GM04504 (cell line): Measurements from ENCODE around the gene CCDC57.

Experiments used
- DNase-seq: peaks from one replicate; pipeline ENCODE4 v3.0.0-alpha.2; 2012; ENCODE audit warnings: low read depth

CCDC57 gene

DNA sequence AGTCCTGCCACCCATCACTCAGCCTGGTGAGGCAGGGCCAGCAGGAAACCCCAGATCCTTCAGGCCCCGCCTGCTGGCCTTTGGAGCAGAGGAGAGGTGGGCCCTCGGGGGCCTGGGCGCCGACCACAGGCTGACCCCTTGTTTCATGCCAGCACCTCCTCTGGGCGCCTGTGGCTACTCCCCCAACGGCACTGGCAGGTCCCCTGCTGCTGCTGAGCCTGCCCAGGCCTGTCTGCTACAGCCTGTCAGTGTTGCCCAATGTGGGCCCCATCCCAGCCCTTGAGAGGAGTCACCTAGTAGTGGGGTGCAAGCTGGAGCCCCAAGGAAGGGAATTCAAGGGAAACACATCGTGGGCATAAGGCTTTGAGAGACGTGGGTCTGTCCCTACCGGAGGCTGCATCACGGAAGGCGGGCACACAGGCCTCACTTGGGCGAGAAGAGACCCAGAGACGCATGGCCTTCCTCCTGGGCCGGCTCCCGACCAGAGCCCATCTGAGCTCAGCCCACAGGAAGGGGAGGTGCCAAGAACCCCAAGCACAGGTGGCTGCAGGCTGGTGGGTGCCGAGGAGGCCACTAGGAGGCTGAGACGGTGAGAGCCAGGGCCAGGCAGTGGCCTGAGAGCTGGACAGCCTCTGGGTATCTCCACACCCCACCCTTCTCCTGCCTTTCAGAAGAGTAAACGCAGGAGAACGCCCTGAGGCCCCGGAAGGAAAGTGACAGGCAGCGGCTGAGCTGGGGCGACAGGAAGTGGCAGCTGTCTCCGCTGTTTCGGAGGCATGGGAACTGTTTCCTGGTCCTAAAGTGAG is 106.6 kb downstream of the CCDC57 start:
- no peak for DNase-seq

DNA sequence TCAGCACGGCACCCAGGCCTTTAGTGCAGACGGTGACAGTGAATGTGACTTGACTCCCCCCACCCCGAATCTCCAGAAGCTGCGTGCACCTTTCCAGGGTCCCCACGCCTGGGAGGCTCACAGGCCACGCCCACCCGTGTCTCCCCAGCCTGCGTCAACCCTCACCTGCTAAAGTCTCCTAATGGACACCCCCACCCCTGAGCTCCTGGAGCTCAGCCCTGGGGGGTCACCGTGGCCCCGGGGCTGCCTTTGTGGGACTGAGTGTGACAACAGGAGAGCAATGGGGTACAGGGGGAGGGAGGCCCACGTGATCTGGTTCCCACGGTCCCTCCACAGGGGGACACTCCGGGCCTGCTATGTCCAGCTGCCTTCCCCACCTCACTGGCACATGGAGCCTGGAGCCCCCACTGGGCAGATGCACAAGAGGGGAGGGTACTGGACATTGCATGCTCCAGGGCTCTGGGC is 107.2 kb downstream of the CCDC57 start:
- no peak for DNase-seq

DNA sequence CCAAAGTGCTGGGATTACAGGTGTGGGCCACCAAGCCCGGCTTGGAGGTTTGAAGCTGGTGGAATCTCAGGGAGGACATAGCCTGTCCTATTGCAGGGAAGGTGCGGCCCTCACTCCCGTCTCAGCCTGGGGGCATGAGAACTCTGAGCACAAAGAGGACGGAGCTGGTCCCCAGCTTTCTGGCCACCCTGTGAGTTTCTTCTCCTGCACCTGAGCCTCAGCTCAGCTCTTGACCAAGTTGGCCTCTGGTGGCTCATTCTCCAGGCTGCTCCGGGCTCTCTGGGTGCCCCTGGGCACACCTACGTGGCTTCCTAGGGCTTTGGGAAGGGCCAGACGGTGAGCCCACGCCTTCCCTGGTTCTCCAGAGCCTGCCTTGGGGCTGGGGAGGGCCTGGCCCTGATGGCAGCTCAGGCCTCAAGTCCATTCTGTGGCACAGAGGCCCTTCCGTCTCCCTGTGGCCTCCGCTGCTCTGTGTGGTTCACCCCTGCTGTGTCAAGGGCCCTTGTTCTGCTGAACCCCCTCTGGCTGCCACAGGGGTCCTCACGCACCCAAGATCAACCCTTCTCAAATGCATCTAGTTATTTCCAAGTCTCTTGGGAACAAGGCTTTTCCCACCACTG is 107.7 kb downstream of the CCDC57 start:
- no peak for DNase-seq

DNA sequence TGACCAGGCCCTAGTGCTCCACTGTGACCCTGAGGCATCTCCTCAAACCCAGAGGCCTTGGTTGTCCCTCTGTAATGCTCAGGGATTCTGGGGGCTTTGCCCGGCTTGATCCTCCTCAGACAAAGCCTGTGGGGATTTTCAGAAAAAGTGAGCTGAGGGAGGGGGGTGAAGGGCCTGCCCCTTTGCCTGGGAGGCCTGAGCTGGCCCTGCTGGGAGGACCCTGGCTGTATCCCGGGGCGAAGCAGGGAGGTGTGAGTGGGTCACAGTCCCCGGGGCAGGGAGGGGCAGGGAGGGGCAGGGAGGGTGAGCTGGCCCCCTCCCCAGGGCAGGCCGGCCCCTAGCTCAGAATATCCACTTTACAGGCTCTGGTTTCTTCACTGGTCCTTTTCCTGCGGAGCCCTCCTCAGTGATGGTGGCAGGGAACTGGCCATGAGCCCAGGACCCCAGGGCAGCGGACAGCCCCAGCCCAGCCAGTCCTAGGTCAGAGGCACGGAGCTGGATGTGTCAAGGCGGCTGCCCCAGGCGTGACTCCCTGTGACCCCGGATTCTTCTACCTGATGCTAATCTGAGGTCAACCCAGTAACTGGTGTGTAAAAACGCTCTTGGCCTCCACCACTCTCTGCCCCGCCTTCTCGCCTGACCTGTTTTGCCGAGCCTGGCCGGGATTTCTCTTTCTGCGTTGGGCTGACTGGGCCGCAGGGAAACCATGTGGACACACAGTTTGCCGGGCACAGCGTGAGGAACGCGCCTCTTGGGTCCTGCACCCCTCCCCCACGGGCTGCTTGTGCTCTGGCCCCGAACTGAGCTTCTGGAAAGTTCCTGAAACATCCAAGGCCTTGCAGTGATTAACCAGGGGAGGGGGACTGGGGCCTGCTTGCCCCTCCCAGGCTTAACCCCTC is 108.8 kb downstream of the CCDC57 start:
- DNase-seq, result no peak

DNA sequence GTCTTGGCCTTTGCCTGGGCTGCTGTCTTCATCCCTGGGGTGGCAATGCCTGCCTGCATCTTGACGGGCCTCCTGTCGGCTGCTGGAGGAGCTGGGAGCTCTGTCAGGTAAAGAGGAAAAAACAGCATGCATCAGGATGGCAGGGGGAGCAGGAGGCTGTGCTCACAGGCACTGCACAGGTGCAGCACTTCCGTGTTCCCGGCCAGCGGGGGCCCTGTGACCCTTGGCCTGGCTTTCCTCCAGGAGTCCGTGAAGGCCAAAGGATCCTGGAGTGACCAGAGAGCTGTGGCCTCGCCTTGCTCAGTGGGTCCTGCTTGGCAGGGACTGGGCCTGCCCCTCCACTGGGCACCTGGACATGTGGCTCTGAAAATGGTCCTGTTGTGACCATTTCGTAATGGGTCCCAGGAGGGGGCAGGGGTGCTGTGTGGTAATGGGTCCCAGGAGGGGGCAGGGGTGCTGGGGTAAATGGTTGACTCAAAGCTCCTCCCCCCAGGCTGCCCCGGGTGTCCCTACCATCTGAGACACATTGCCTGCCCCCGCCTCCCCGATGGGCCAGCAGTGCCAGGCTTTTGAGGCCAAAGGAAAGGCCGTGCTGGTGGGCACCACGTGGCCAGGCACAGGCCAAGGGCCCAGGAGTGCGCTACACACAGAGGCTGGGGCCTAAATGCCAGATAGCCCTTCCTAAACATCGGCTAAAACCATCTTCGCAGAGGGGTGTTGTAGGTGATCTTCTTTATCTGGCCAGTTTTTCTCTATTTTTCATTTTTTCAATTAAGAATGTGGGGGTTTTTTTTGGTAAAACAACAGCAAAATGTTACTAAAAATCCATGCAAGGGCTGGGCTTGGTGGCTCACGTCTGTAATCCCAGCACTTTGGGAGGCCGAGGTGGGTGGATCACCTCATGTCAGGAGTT is 110.6 kb downstream of the CCDC57 start:
- no peak for DNase-seq

DNA sequence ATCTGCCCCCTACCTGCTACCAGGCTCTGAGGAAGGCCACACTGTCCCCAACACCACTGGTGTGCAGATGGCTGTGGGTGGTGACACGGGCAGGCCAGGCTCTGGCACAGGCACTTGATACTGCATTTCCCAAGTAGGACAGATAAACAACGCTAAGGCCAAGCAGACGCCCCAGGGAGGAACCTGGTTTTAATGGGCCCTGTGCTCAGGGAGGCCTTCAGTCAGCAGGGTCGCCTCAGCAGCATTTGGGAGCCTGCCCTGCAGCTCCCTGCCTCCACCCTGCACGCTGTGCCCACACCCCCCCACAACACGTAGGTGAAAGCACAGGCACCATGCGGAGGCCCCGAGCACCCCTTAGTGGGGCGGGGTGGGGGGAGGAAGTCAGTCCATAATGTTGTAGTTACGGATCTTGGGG is 111.3 kb downstream of the CCDC57 start:
- no peak for DNase-seq

DNA sequence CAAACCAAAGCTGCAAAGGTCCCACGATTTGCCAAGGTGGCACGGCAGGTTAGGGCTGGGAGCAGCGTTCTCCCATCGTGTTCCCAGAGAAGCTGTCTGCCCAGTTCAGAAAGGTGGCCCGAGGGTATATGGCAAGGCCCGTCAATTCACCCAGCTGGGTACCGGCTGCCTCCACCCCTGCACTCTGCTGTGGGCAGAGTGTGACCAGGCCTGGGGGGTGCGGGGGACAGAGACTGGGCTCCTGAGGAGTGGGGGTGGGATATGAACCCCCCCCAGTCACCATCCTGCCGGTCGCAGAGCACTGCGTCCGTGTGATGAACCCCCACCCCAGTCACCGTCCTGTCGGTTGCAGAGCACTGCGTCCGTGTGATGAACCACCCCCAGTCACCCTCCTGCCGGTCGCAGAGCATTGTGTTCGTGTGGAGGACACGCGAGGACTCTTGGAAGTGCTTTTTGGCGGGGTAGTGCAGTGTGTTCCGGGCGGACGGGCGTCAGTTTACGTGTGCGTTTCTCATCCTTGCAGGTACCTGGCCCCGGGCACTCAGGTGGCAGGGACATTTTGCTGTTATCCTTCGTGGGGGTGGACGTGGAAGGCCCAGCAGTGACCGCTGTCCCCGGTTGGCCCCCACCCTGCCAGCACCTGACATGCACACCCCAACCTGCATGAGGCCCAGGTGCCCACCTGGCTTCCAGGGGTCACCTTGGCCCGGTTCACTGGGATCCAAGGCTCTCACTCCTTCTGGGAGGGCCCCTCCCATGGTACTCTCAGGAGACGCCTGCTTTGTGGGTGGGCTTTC is 111.9 kb downstream of the CCDC57 start:
- no peak for DNase-seq

DNA sequence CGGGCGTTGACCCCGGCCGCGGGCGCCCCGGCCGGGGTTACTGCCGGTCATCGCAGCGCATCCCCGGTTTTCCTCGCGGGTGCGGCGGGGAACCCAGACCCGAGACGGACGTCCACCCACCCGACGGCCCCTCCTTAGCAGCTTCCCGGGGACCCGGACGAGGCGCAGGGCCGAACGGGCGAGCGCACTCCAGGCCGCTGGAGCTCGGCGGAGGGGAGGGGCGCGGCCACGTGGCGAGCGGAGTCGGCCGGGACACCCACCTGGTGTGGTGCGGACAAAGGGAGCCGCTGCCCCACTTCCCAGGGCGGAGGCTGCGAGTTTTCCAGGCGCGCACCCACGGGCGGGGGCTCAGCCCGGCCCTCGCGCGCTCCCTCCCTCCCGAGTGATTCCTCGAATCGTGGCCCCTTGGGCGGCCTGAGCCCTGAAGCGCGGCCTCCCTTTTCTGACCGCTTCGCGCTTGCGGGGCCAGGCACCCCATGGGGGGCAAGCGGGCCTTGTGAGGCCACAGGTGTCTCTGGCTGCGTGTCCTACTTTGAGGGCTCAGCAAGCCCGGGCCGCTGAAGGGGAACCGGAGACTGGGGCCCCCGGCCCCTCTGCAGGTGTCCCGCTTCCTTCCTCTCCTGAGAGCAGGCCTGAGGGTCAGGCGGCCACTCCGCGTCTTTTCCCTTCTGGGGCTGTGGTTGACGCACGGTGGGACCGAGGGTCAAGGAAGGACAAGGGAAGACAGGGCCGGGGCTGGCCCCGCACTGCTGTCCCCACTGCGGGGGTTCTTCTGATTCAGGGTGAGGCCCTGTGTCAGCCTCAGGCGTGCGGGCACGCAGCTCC is 113.5 kb downstream of the CCDC57 start:
- no peak for DNase-seq

GRCh38 chr17:82098169-82098938 is 114.3 kb downstream of the CCDC57 start, which contains the start of gene FASN:
Gene FASN (minus strand): TSS chr17:82098236. CDS start chr17:82096445, 1,791 bp downstream.
- DNase-seq, result peak; percentile 91

DNA sequence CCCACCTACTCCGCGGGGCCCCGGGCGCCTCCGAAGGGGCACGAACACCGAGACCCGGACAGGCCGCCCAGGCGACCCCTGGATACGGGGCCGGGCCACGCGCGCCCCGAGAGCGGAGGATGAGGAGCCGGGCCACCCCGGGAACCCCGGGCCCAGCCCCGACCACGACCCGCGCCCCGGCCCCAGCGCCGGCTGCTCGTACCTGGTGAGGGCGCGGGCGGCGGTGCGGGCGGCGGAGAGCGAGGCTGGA is 114.8 kb downstream of the CCDC57 start:
- no peak for DNase-seq

GRCh38 chr17:82097184-82097918 is 115.3 kb downstream of the CCDC57 start:
- peak; percentile 28 for DNase-seq

GRCh38 chr17:82096709-82097183 is 115.9 kb downstream of the CCDC57 start:
- DNase-seq, result no peak

GRCh38 chr17:82095777-82096708 is 116.6 kb downstream of the CCDC57 start:
- no peak for DNase-seq

- DNase-seq, result no peak
Observed at GRCh38 chr17:82094931-82095776, 117.5 kb downstream of the CCDC57 start.

- DNase-seq, result no peak
Observed at GRCh38 chr17:82092995-82093751, 119.5 kb downstream of the CCDC57 start.
